Right cardiac atrium (tissue), 5 donors: ENCODE results near the gene FRRS1. TPM values are rescaled to one million over a fixed set of nuclear protein-coding genes. Genes with fewer than 3 reads are reported as not detected.
A peak's percentile ranks its signal among the peaks of the same experiment; 100 is the strongest.
"Not testable (repeated sequence)": the region's sequence is repeated elsewhere in the genome, so short reads cannot be mapped to it uniquely, and the experiment has no call there.

Experiments used
- ATAC-seq, 2 donors: fragments of 200-7000 bp; cut with Tn5 transposase; one replicate each; pipeline versions ENCODE4 v1.8.0 to v1.9.1; 2020; ENCODE audit warnings: moderate library complexity in 2 of 2, mild to moderate bottlenecking in 1 of 2
- DNase-seq, 3 donors: peaks; one replicate each; pipeline ENCODE4 v3.0.0-alpha.2; 2020
- H3K27ac ChIP-seq: one replicate; pipeline ENCODE4 v1.5.1; 2013; ENCODE audit warnings: mild to moderate bottlenecking, low read length, control low read depth, moderate library complexity
- H3K27me3 ChIP-seq: one replicate; pipeline ENCODE4 v1.6.1; 2013; ENCODE audit not compliant: control insufficient read depth, insufficient read depth
- H3K4me1 ChIP-seq: one replicate; pipeline ENCODE4 v1.6.1; 2013; ENCODE audit warnings: low read length; ENCODE audit not compliant: control insufficient read depth, insufficient read depth
- H3K4me3 ChIP-seq: one replicate; pipeline ENCODE4 v1.5.1; 2013; ENCODE audit warnings: low read length, control low read depth
- H3K9me3 ChIP-seq: one replicate; pipeline ENCODE4 v1.6.1; 2013; ENCODE audit warnings: low read length; ENCODE audit not compliant: control insufficient read depth
- whole genome bisulfite sequencing: extraction: QIAGEN DNeasy Blood & Tissue Kit; methylation state at CpG from one replicate; pipeline ENCODE4 v1.1.7; 2013; 5-methylcytosine and 5-hydroxymethylcytosine counted together
- intact Hi-C, 4 donors: fragments of 100-400 bp; cut with DNase I; formaldehyde crosslinking; loops; one replicate each; pipeline versions ENCODE4 v1.11.0 to v1.14.0; 2022 to 2023
- long read RNA-seq, 4 donors: library from polyadenylated mRNA; unstranded; transcript quantifications; one replicate each; pipeline ENCODE4 v2.0.0, GENCODE V29; 2020 to 2021
- polyA plus RNA-seq: library from polyadenylated mRNA; stranded (reverse); fragments of 200-250 nt; gene quantifications from one replicate; pipeline ENCODE4 v1.2.3, GENCODE V29; 2013
- total RNA-seq, 4 donors: library from RNA; stranded (reverse); fragmentation: NEBNext Ultra II Directional; extraction: Animal tissue kit (Norgen Biotek cat#: 25700); gene quantifications; one replicate each; pipeline ENCODE4 v1.2.1, GENCODE V29; 2021
- donor health status: healthy with polysubstance abuse.
- donor health status: DM: no; HTN: yes; CAD: no.
- donor health status: DM: no; HTN: no; CAD: no.
- donor health status: DM: no; HTN: yes; CAD: no; lungs with severe emphysema.
- donor health status: DM: yes; HTN: yes; CAD: no.

The FRRS1 gene
- 1 to 10 TPM; 6.3 to 7.6 (median 6.9) TPM for total RNA-seq
- polyA plus RNA-seq = 1.4 TPM
- long read RNA-seq, donor 1, partial matches to known transcripts = 3 of 7 reads
- long read RNA-seq, donor 1, other reads (novel, unspliced or antisense) = 2 of 7 reads
- long read RNA-seq, donor 2 = 0 reads
- long read RNA-seq, donor 3, partial matches to known transcripts = 2 of 4 reads
- long read RNA-seq, donor 3, other reads (novel, unspliced or antisense) = 0 of 4 reads
- long read RNA-seq, donor 4 = 0 reads

- Histone ChIP-seq H3K4me3 (peak within 1 kb of the TSS; percentile 73), H3K27me3 (no peaks in the 10 kb centered on the region), H3K4me1 (no peaks in the 10 kb centered on the region), H3K27ac (peak within 1 kb of the TSS; percentile 82), H3K9me3 (no peaks in the 10 kb centered on the region)
- DNase-seq (peak; percentile 44 to 86 (median 76)), ATAC-seq (peak; percentile 86)
- 3% methylated on average over 10 of the region's 10 CpGs for WGBS
- intact Hi-C loops = no loop called here
Observed at GRCh38 chr1:99766378-99766800, at the start of gene FRRS1. Gene FRRS1 (minus strand): TSS chr1:99766635. CDS start chr1:99748768, 17,867 bp downstream.

GRCh38 chr1:99814373-99814900, 48.0 kb upstream of the FRRS1 start:
- 87% methylated on average over 3 of the region's 3 CpGs for WGBS
- H3K4me1 ChIP-seq = no peaks in the 10 kb centered on the region
- H3K27me3 ChIP-seq = no peaks in the 10 kb centered on the region
- no peak overlapping the region for H3K4me3 ChIP-seq
- intact Hi-C loops = no loop called here
- ATAC-seq (no peak), DNase-seq (no peak)
- H3K9me3 ChIP-seq = no peaks in the 10 kb centered on the region
- no peak overlapping the region for H3K27ac ChIP-seq

DNA sequence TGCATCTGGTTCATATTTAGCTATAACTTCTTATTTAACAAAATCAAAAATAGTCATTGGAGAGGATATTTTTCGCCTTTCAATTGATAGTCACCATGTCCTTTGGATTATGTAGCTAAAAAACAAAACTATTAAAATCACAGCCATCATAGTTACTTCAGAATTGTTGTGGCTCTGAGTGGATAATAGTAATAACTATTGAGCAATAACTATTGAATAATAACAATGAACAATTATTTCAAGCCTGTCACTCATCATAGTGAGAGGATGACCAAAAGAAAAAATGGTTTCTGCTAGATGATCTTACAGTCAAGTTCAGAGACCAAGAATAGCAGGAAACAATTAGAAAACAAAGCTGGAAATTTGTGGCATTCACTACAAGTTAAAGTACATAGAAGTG, 45.3 kb upstream of the FRRS1 start:
- intact Hi-C loops = no loop called here
- ATAC-seq (no peak), DNase-seq (no peak)
- Histone ChIP-seq H3K4me3 (no peak overlapping the region), H3K4me1 (no peaks in the 10 kb centered on the region), H3K27me3 (no peaks in the 10 kb centered on the region), H3K9me3 (no peaks in the 10 kb centered on the region), H3K27ac (no peak overlapping the region)
- WGBS = 99% methylated on average over 1 of the region's 1 CpG

- ATAC-seq (no peak), DNase-seq (no peak)
- Histone ChIP-seq H3K4me1 (no peaks in the 10 kb centered on the region), H3K4me3 (no peak overlapping the region), H3K9me3 (no peaks in the 10 kb centered on the region), H3K27ac (no peak overlapping the region), H3K27me3 (no peaks in the 10 kb centered on the region)
- intact Hi-C loops = no loop called here
- 90% methylated on average over 1 of the region's 1 CpG for WGBS
Observed at GRCh38 chr1:99811075-99811474, 44.6 kb upstream of the FRRS1 start.

- 7% methylated on average over 7 of the region's 7 CpGs for WGBS
- H3K4me1 ChIP-seq = no peaks in the 10 kb centered on the region
- H3K4me3 ChIP-seq = peak overlapping the region; percentile 22
- DNase-seq = no peak
- no peak overlapping the region for H3K27ac ChIP-seq
- intact Hi-C loops = loop anchor here (5.0 to 10.0 kb wide), 4 partner anchors 226 to 656 kb away; a partner anchor contains a TSS
- no peaks in the 10 kb centered on the region for H3K27me3 ChIP-seq
- ATAC-seq = peak; percentile 95 to 97
- no peaks in the 10 kb centered on the region for H3K9me3 ChIP-seq
Observed at GRCh38 chr1:99808391-99809115, 42.1 kb upstream of the FRRS1 start.

GRCh38 chr1:99806882-99807281, 40.4 kb upstream of the FRRS1 start:
- Histone ChIP-seq H3K27me3 (no peaks in the 10 kb centered on the region), H3K9me3 (no peaks in the 10 kb centered on the region), H3K4me3 (no peak overlapping the region), H3K27ac (no peak overlapping the region), H3K4me1 (no peaks in the 10 kb centered on the region)
- ATAC-seq (no peak), DNase-seq (no peak)
- 82% methylated on average over 2 of the region's 2 CpGs for WGBS
- intact Hi-C loops = loop anchor here (5.0 to 10.0 kb wide), 4 partner anchors 228 to 658 kb away; a partner anchor contains a TSS

- Histone ChIP-seq H3K4me3 (no peak overlapping the region), H3K27ac (no peak overlapping the region), H3K9me3 (no peaks in the 10 kb centered on the region), H3K4me1 (no peaks in the 10 kb centered on the region), H3K27me3 (no peaks in the 10 kb centered on the region)
- no peak for DNase-seq
- WGBS = 86% methylated on average over 3 of the region's 3 CpGs
- intact Hi-C loops = loop anchor here in 2 of 4 donors (10.0 kb wide), 3 partner anchors 233 to 663 kb away; a partner anchor contains a TSS
- no peak for ATAC-seq
Observed at GRCh38 chr1:99801584-99801983, 35.1 kb upstream of the FRRS1 start.

GRCh38 chr1:99793861-99794260, 27.4 kb upstream of the FRRS1 start:
- ATAC-seq, H3K27me3 ChIP-seq, H3K27ac ChIP-seq, H3K4me3 ChIP-seq, H3K9me3 ChIP-seq, H3K4me1 ChIP-seq, DNase-seq, intact Hi-C loops: not testable (repeated sequence)
- 77% methylated on average over 9 of the region's 9 CpGs for WGBS

- Histone ChIP-seq H3K27me3 (no peaks in the 10 kb centered on the region), H3K27ac (no peak overlapping the region), H3K4me1 (no peaks in the 10 kb centered on the region), H3K4me3 (no peak overlapping the region), H3K9me3 (no peaks in the 10 kb centered on the region)
- no peak for ATAC-seq
- no peak for DNase-seq
- whole genome bisulfite sequencing = 85% methylated on average over 2 of the region's 2 CpGs
- intact Hi-C loops = no loop called here
Observed at GRCh38 chr1:99789715-99790114, 23.3 kb upstream of the FRRS1 start.

GRCh38 chr1:99788896-99789295, 22.5 kb upstream of the FRRS1 start:
- no peak for DNase-seq
- H3K27me3 ChIP-seq = no peaks in the 10 kb centered on the region
- H3K27ac ChIP-seq = no peak overlapping the region
- no peaks in the 10 kb centered on the region for H3K4me1 ChIP-seq
- no peaks in the 10 kb centered on the region for H3K9me3 ChIP-seq
- intact Hi-C loops = no loop called here
- H3K4me3 ChIP-seq = no peak overlapping the region
- no peak for ATAC-seq

- DNase-seq (no peak), ATAC-seq (no peak)
- WGBS = 80% methylated on average over 2 of the region's 2 CpGs
- no peak overlapping the region for H3K4me3 ChIP-seq
- no peak overlapping the region for H3K27ac ChIP-seq
- no peaks in the 10 kb centered on the region for H3K27me3 ChIP-seq
- no peaks in the 10 kb centered on the region for H3K9me3 ChIP-seq
- H3K4me1 ChIP-seq = no peaks in the 10 kb centered on the region
- intact Hi-C loops = no loop called here
Observed at GRCh38 chr1:99786751-99787501, 20.5 kb upstream of the FRRS1 start.
